Smooth muscle cell (in vitro differentiated cells): ENCODE measurements around the gene TM4SF4. TPM values are rescaled to one million over a fixed set of nuclear protein-coding genes. Genes with fewer than 3 reads are reported as not detected.

Experiments used
- DNase-seq: peaks from one replicate; lab custom pipeline; 2025; ENCODE audit not compliant: unreplicated experiment; lab: John Stamatoyannopoulos, UW
- H2AFZ ChIP-seq: fragments of 200-600 bp; sonication (generic); 2 replicates; pipeline ENCODE4 v1.6.0; 2016; ENCODE audit warnings: antibody characterized with exemption, low read depth, mild to moderate bottlenecking
- H3F3A ChIP-seq: fragments of 200-600 bp; sonication (generic); 2 replicates; pipeline ENCODE4 v1.6.0; 2017; ENCODE audit warnings: antibody characterized with exemption, low read depth
- H3K27ac ChIP-seq: fragments of 200-600 bp; sonication (generic); 2 replicates; pipeline ENCODE4 v1.5.1; 2016; ENCODE audit warnings: low read depth, mild to moderate bottlenecking
- H3K27me3 ChIP-seq: fragments of 200-600 bp; sonication (generic); 2 replicates; pipeline ENCODE4 v1.6.1; 2016; ENCODE audit warnings: low read depth, mild to moderate bottlenecking
- H3K36me3 ChIP-seq: fragments of 200-600 bp; sonication (generic); 2 replicates; pipeline ENCODE4 v1.5.1; 2016; ENCODE audit warnings: low read depth
- H3K4me1 ChIP-seq: fragments of 200-600 bp; sonication (generic); 2 replicates; pipeline ENCODE4 v1.5.1; 2016; ENCODE audit warnings: low read depth
- H3K4me2 ChIP-seq: fragments of 200-600 bp; sonication (generic); 2 replicates; pipeline ENCODE4 v1.6.0; 2016; ENCODE audit warnings: mild to moderate bottlenecking
- H3K4me3 ChIP-seq: fragments of 200-600 bp; sonication (generic); 2 replicates; pipeline ENCODE4 v1.5.1; 2016; ENCODE audit warnings: mild to moderate bottlenecking
- H3K79me2 ChIP-seq: fragments of 200-600 bp; sonication (generic); 2 replicates; pipeline ENCODE4 v1.6.0; 2016; ENCODE audit warnings: low read depth, mild to moderate bottlenecking
- H3K9ac ChIP-seq: fragments of 200-600 bp; sonication (generic); 2 replicates; pipeline ENCODE4 v1.6.0; 2016; ENCODE audit warnings: low read depth
- H3K9me3 ChIP-seq: fragments of 200-600 bp; sonication (generic); replicated peaks from 2 replicates; pipeline ENCODE4 v1.5.1; 2016; ENCODE audit warnings: low read depth
- H4K20me1 ChIP-seq: fragments of 200-600 bp; sonication (generic); 2 replicates; pipeline ENCODE4 v1.6.0; 2016; ENCODE audit warnings: low read depth
- WGBS: methylation state at CpG from one replicate; pipeline ENCODE4 v1.1.7; 2016; ENCODE audit warnings: low lambda C conversion rate; 5-methylcytosine and 5-hydroxymethylcytosine counted together
- polyA plus RNA-seq: library from polyadenylated mRNA; unstranded; fragments of >200 nt; fragmentation: Nextera tagmentation; extraction: Ambion mirVana; gene quantifications from 2 replicates; pipeline ENCODE4 v1.2.1, GENCODE V29; 2016
- total RNA-seq: library from RNA; depleted of rRNA; stranded (reverse); fragments of >200 nt; gene quantifications from 2 replicates; pipeline ENCODE4 v1.2.3, GENCODE V29; 2014
- TF ChIP-seq, protein P1 (sequence below): fragments of 200-600 bp; sonication (generic); IDR thresholded peaks from 2 replicates; pipeline ENCODE4 v1.5.1; 2017; ENCODE audit warnings: borderline replicate concordance, mild to moderate bottlenecking, antibody characterized with exemption; ENCODE audit not compliant: insufficient read depth, poor library complexity, severe bottlenecking

TM4SF4 gene
- total and polyA plus RNA-seq, 2 experiments from 2014 or later, result 0.29 TPM; not detected in 1

DNA sequence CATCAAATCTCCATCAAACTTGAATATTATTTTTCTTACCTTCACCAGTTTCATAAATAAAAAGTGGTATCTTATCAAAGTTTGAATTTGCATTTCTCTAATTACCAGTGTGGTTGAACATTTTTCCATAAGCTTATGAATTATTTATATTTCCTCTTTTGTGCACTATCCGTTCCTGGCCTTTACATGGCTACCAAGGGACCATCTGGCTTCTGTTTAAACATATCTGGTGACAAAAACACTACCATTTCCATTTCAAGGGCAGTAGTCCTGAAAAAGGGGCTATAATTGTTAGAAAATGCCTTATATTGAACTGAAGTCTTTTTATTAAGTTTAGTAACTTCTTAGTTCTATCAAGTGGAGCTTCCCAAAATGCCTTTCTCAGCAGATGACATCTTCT lies 44.3 kb upstream of the TM4SF4 start:
- no peak overlapping the region for H3K4me3 ChIP-seq
- TF ChIP-seq, protein P1, sequence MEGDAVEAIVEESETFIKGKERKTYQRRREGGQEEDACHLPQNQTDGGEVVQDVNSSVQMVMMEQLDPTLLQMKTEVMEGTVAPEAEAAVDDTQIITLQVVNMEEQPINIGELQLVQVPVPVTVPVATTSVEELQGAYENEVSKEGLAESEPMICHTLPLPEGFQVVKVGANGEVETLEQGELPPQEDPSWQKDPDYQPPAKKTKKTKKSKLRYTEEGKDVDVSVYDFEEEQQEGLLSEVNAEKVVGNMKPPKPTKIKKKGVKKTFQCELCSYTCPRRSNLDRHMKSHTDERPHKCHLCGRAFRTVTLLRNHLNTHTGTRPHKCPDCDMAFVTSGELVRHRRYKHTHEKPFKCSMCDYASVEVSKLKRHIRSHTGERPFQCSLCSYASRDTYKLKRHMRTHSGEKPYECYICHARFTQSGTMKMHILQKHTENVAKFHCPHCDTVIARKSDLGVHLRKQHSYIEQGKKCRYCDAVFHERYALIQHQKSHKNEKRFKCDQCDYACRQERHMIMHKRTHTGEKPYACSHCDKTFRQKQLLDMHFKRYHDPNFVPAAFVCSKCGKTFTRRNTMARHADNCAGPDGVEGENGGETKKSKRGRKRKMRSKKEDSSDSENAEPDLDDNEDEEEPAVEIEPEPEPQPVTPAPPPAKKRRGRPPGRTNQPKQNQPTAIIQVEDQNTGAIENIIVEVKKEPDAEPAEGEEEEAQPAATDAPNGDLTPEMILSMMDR, result no peak
- H3K27ac ChIP-seq, result no peak overlapping the region
- H3K27me3 ChIP-seq, result no peaks in the 10 kb centered on the region
- no peaks in the 10 kb centered on the region for H3K79me2 ChIP-seq
- no peak overlapping the region for H3K9ac ChIP-seq
- no peaks in the 10 kb centered on the region for H3K36me3 ChIP-seq
- no peaks in the 10 kb centered on the region for H3F3A ChIP-seq
- H3K4me2 ChIP-seq, result no peak overlapping the region
- DNase-seq, result no peak
- no peaks in the 10 kb centered on the region for H4K20me1 ChIP-seq
- WGBS, result 90% methylated on average over 1 of the region's 1 CpG
- H3K9me3 ChIP-seq, result no peaks in the 10 kb centered on the region
- H2AFZ ChIP-seq, result no peak overlapping the region
- peaks cover 8% of the 10 kb centered on the region for H3K4me1 ChIP-seq

DNA sequence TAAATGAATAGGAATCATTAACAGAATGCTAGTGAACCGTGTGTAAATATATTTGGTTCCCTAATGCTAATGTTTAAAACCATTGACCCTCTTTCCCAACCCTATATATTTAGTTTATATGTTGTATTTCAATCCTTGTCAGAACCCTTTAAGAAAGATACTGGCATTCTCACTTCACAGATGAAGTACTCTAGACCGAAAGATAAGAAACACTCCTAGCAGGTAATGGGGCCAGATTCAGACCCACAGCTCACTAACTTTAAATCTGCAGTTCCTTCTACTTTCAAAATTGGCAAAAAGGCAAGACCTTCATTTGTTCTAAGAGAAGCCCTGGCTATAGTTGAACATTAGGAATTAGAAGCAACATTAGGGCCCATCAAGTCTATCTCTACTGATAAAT lies 42.3 kb upstream of the TM4SF4 start:
- Histone ChIP-seq H3K4me1 (no peaks in the 10 kb centered on the region), H3K36me3 (no peaks in the 10 kb centered on the region), H3K27ac (no peak overlapping the region), H3K9me3 (no peaks in the 10 kb centered on the region), H3K4me3 (no peak overlapping the region), H3K79me2 (no peaks in the 10 kb centered on the region), H3K27me3 (no peaks in the 10 kb centered on the region), H3K9ac (no peak overlapping the region), H2AFZ (no peak overlapping the region), H3F3A (no peaks in the 10 kb centered on the region), H4K20me1 (no peaks in the 10 kb centered on the region), H3K4me2 (no peak overlapping the region)
- TF ChIP-seq, protein P1, result no peak
- no peak for DNase-seq
- WGBS, result 93% methylated on average over 2 of the region's 2 CpGs

DNA sequence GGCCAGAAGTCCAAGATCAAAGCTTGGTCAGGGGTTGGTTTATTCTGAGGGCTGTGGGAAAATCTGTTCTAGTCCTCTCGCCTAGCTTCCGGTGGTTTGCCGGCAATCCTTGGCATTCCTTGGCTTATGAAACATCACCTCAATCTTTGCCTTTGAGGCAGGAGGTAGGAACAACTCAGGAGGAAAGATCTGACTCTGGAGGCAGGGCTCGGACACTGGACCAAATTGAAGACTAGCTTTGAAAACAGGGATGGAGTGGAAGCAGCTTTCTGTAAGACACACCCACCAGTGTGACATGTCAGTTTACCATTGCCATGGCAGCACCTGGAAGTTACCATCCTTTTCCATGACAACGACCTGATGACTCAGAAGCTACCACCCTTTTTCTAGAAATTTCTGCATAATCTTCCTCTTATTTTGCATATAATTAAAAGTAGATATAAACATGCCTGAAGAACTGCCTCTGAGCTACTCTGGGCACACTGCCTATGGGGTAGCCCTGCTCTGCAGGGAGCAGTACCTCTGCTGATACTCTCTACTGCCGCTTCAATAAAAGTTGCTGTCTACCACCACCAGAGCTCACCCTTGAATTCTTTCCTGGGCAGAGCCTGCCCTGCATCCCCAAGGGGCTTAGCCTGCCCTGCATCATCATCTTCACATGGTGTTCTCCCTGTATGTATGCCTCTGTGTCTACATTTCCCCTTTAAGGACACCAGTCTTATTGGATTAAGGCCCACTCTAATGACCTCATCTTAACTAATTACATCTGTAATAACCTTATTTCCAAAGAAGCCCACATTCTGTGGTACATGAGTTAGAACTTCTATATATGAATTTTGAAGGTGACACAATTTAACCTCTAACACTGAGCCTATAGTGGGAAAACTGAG lies 38.3 kb upstream of the TM4SF4 start:
- DNase-seq, result no peak
- TF ChIP-seq, protein P1, result no peak
- H3K27ac ChIP-seq, result peak overlapping the region; percentile 4

More for the DNA sequence above, 38.3 kb upstream of the TM4SF4 start:
- Histone ChIP-seq H3K27me3 (no peaks in the 10 kb centered on the region), H3K4me3 (no peak overlapping the region), H3F3A (no peaks in the 10 kb centered on the region), H3K9me3 (no peaks in the 10 kb centered on the region), H3K4me1 (no peaks in the 10 kb centered on the region), H3K9ac (no peak overlapping the region), H2AFZ (no peak overlapping the region), H4K20me1 (no peaks in the 10 kb centered on the region), H3K36me3 (no peaks in the 10 kb centered on the region), H3K4me2 (no peak overlapping the region), H3K79me2 (no peaks in the 10 kb centered on the region)
- 85% methylated on average over 6 of the region's 6 CpGs for WGBS
